Stimulated activated CD8-positive, alpha-beta memory T cell treated with anti-CD3 and anti-CD28 coated beads, Interleukin-7, amount 100 ng/mL, for 48 hours (primary cell): ENCODE measurements around the gene ADGRB3.
A peak's percentile ranks its signal among the peaks of the same experiment; 100 is the strongest.
"Not testable (repeated sequence)": the region's sequence is repeated elsewhere in the genome, so short reads cannot be mapped to it uniquely, and the experiment has no call there.

Experiments used
- DNase-seq, 2 donors: peaks; one replicate each; pipeline ENCODE4 v3.0.0-alpha.2; 2020; ENCODE audit warnings: low read depth in 1 of 2; ENCODE audit errors: extremely low read depth in 1 of 2

The ADGRB3 gene

GRCh38 chr6:69202768-69203167, 567.7 kb downstream of the ADGRB3 start:
- no peak for DNase-seq

- no peak for DNase-seq
Measured at GRCh38 chr6:69216127-69216526, 581.0 kb downstream of the ADGRB3 start.

- DNase-seq, result no peak
Measured at GRCh38 chr6:69217343-69217742, 582.3 kb downstream of the ADGRB3 start.

GRCh38 chr6:69220375-69220774, 585.3 kb downstream of the ADGRB3 start:
- no peak for DNase-seq

GRCh38 chr6:69232008-69232407, 596.9 kb downstream of the ADGRB3 start:
- DNase-seq, result no peak

GRCh38 chr6:69232496-69232895, 597.4 kb downstream of the ADGRB3 start:
- DNase-seq, result no peak

GRCh38 chr6:69232911-69233448, 597.9 kb downstream of the ADGRB3 start:
- DNase-seq, result peak in 1 of 2 donors; percentile 2

- DNase-seq, result no peak
Measured at GRCh38 chr6:69238067-69238466, 603.0 kb downstream of the ADGRB3 start.

- DNase-seq, result no peak
Measured at GRCh38 chr6:69246983-69247382, 611.9 kb downstream of the ADGRB3 start.

- no peak for DNase-seq
Measured at GRCh38 chr6:69261010-69261409, 625.9 kb downstream of the ADGRB3 start.

- DNase-seq, result no peak
Measured at GRCh38 chr6:69263297-69263696, 628.2 kb downstream of the ADGRB3 start.

- DNase-seq, result no peak
Measured at GRCh38 chr6:69265090-69265489, 630.0 kb downstream of the ADGRB3 start.

- no peak for DNase-seq
Measured at GRCh38 chr6:69265706-69266105, 630.6 kb downstream of the ADGRB3 start.

- no peak for DNase-seq
Measured at GRCh38 chr6:69276204-69276603, 641.1 kb downstream of the ADGRB3 start.

- DNase-seq, result no peak
Measured at GRCh38 chr6:69279805-69280204, 644.7 kb downstream of the ADGRB3 start.

- no peak for DNase-seq
Measured at GRCh38 chr6:69280858-69281257, 645.8 kb downstream of the ADGRB3 start.

- DNase-seq, result no peak
Measured at GRCh38 chr6:69284176-69284730, 649.2 kb downstream of the ADGRB3 start.

GRCh38 chr6:69285054-69285453, 650.0 kb downstream of the ADGRB3 start:
- DNase-seq, result no peak

- no peak for DNase-seq
Measured at GRCh38 chr6:69286331-69286730, 651.2 kb downstream of the ADGRB3 start.

GRCh38 chr6:69288198-69288597, 653.1 kb downstream of the ADGRB3 start:
- not testable (repeated sequence) for DNase-seq

GRCh38 chr6:69289689-69290495, 654.8 kb downstream of the ADGRB3 start:
- DNase-seq, result no peak

- no peak for DNase-seq
Measured at GRCh38 chr6:69293471-69293870, 658.4 kb downstream of the ADGRB3 start.
